Hepatocyte (in vitro differentiated cells): ENCODE results near the gene HNF1B. TPM values are rescaled to one million over a fixed set of nuclear protein-coding genes. Genes with fewer than 3 reads are reported as not detected.

Source experiments
- DNase-seq: peaks from one replicate; pipeline ENCODE4 v3.0.0-alpha.2; 2016; ENCODE audit warnings: low spot score
- H2AFZ ChIP-seq: fragments of 200-600 bp; sonication (generic); 2 replicates; pipeline ENCODE4 v1.6.0; 2016; ENCODE audit warnings: antibody characterized with exemption, mild to moderate bottlenecking
- H3K27ac ChIP-seq: fragments of 200-600 bp; sonication (generic); 2 replicates; pipeline ENCODE4 v1.5.1; 2016; ENCODE audit warnings: mild to moderate bottlenecking
- H3K27me3 ChIP-seq: fragments of 200-600 bp; sonication (generic); 2 replicates; pipeline ENCODE4 v1.6.1; 2016
- H3K36me3 ChIP-seq: fragments of 200-600 bp; sonication (generic); replicated peaks from 2 replicates; pipeline ENCODE4 v1.5.1; 2016; ENCODE audit warnings: low read depth; ENCODE audit not compliant: insufficient read depth
- H3K4me1 ChIP-seq: fragments of 200-600 bp; sonication (generic); 2 replicates; pipeline ENCODE4 v1.5.1; 2016; ENCODE audit warnings: mild to moderate bottlenecking, moderate library complexity; ENCODE audit not compliant: insufficient read depth
- H3K4me2 ChIP-seq: fragments of 200-600 bp; sonication (generic); 2 replicates; pipeline ENCODE4 v1.6.0; 2016
- H3K4me3 ChIP-seq: fragments of 200-600 bp; sonication (generic); 2 replicates; pipeline ENCODE4 v1.5.1; 2016; ENCODE audit warnings: mild to moderate bottlenecking
- H3K79me2 ChIP-seq: fragments of 200-600 bp; sonication (generic); 2 replicates; pipeline ENCODE4 v1.6.0; 2017; ENCODE audit warnings: mild to moderate bottlenecking
- H3K9me2 ChIP-seq: fragments of 200-600 bp; sonication (generic); replicated peaks from 2 replicates; pipeline ENCODE4 v1.6.0; 2017; ENCODE audit warnings: mild to moderate bottlenecking; ENCODE audit not compliant: insufficient read depth
- H3K9me3 ChIP-seq: fragments of 200-600 bp; sonication (generic); 2 replicates; pipeline ENCODE4 v1.5.1; 2016; ENCODE audit warnings: low read depth, mild to moderate bottlenecking
- H4K20me1 ChIP-seq: fragments of 200-600 bp; sonication (generic); 2 replicates; pipeline ENCODE4 v1.6.0; 2016; ENCODE audit warnings: mild to moderate bottlenecking; ENCODE audit not compliant: insufficient read depth, poor library complexity, severe bottlenecking
- EZH2 ChIP-seq: fragments of 200-600 bp; sonication (generic); IDR thresholded peaks from 2 replicates; pipeline ENCODE4 v1.6.1; 2016; ENCODE audit warnings: antibody characterized with exemption, mild to moderate bottlenecking, borderline replicate concordance
- EZH2phosphoT487 ChIP-seq: fragments of 200-600 bp; sonication (generic); IDR thresholded peaks from one replicate; pipeline ENCODE4 v1.6.1; 2018; ENCODE audit warnings: antibody characterized with exemption, mild to moderate bottlenecking, low read depth, moderate library complexity; ENCODE audit not compliant: unreplicated experiment, severe bottlenecking
- WGBS: methylation state at CpG from one replicate; pipeline ENCODE4 v1.1.6; 2016; ENCODE audit warnings: low lambda C conversion rate; ENCODE audit errors: missing lambda C conversion rate; 5-methylcytosine and 5-hydroxymethylcytosine counted together
- polyA plus RNA-seq: library from polyadenylated mRNA; unstranded; fragments of >200 nt; fragmentation: Nextera tagmentation; extraction: Ambion mirVana; gene quantifications from 2 replicates; pipeline ENCODE4 v1.2.1, GENCODE V29; 2016
- total RNA-seq: library from RNA; depleted of rRNA; stranded (reverse); fragments of >200 nt; gene quantifications from 2 replicates; pipeline ENCODE4 v1.2.3, GENCODE V29; 2014
- TF ChIP-seq, protein P1 (sequence below): fragments of 200-600 bp; sonication (generic); IDR thresholded peaks from 2 replicates; pipeline ENCODE4 v1.5.1; 2016; ENCODE audit warnings: antibody characterized with exemption, mild to moderate bottlenecking; ENCODE audit not compliant: poor library complexity

The HNF1B gene
- total and polyA plus RNA-seq, 2 experiments from 2014 or later, result 8.8 to 18.2 TPM

GRCh38 chr17:37664214-37664613 is 80.6 kb downstream of the HNF1B start:
- H3K9me2 ChIP-seq, result no peaks in the 10 kb centered on the region
- DNase-seq, result no peak
- TF ChIP-seq, protein P1, sequence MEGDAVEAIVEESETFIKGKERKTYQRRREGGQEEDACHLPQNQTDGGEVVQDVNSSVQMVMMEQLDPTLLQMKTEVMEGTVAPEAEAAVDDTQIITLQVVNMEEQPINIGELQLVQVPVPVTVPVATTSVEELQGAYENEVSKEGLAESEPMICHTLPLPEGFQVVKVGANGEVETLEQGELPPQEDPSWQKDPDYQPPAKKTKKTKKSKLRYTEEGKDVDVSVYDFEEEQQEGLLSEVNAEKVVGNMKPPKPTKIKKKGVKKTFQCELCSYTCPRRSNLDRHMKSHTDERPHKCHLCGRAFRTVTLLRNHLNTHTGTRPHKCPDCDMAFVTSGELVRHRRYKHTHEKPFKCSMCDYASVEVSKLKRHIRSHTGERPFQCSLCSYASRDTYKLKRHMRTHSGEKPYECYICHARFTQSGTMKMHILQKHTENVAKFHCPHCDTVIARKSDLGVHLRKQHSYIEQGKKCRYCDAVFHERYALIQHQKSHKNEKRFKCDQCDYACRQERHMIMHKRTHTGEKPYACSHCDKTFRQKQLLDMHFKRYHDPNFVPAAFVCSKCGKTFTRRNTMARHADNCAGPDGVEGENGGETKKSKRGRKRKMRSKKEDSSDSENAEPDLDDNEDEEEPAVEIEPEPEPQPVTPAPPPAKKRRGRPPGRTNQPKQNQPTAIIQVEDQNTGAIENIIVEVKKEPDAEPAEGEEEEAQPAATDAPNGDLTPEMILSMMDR, result no peak
- TF ChIP-seq EZH2phosphoT487 (no peak), EZH2 (no peak)
- H3K27me3 ChIP-seq, result no peaks in the 10 kb centered on the region
- no peak overlapping the region for H3K4me2 ChIP-seq
- H3K79me2 ChIP-seq, result no peaks in the 10 kb centered on the region
- H4K20me1 ChIP-seq, result no peaks in the 10 kb centered on the region
- no peak overlapping the region for H2AFZ ChIP-seq
- 88% methylated on average over 3 of the region's 3 CpGs for WGBS
- H3K4me1 ChIP-seq, result no peaks in the 10 kb centered on the region
- no peaks in the 10 kb centered on the region for H3K36me3 ChIP-seq
- H3K4me3 ChIP-seq, result no peak overlapping the region
- no peak overlapping the region for H3K27ac ChIP-seq
- H3K9me3 ChIP-seq, result no peaks in the 10 kb centered on the region

GRCh38 chr17:37662353-37662752 is 82.5 kb downstream of the HNF1B start:
- no peak for TF ChIP-seq EZH2
- H4K20me1 ChIP-seq, result no peaks in the 10 kb centered on the region
- no peaks in the 10 kb centered on the region for H3K79me2 ChIP-seq
- H3K4me2 ChIP-seq, result no peak overlapping the region
- H3K27me3 ChIP-seq, result no peaks in the 10 kb centered on the region
- peak overlapping the region; percentile 38 for H3K27ac ChIP-seq
- H3K36me3 ChIP-seq, result no peaks in the 10 kb centered on the region
- no peak overlapping the region for H3K4me3 ChIP-seq
- H3K9me2 ChIP-seq, result no peaks in the 10 kb centered on the region
- no peaks in the 10 kb centered on the region for H3K4me1 ChIP-seq
- no peak overlapping the region for H2AFZ ChIP-seq
- no peaks in the 10 kb centered on the region for H3K9me3 ChIP-seq
- DNase-seq, result no peak
- 58% methylated on average over 4 of the region's 4 CpGs for WGBS

- Histone ChIP-seq H3K27me3 (no peaks in the 10 kb centered on the region), H3K4me3 (no peak overlapping the region), H3K4me1 (no peaks in the 10 kb centered on the region), H3K27ac (peak overlapping the region; percentile 36), H3K9me3 (no peaks in the 10 kb centered on the region), H4K20me1 (no peaks in the 10 kb centered on the region), H2AFZ (no peak overlapping the region), H3K79me2 (no peaks in the 10 kb centered on the region), H3K9me2 (no peaks in the 10 kb centered on the region), H3K4me2 (no peak overlapping the region), H3K36me3 (no peaks in the 10 kb centered on the region)
- DNase-seq, result no peak
- 68% methylated on average over 1 of the region's 1 CpG for WGBS
- TF ChIP-seq, protein P1, result peak; percentile 7
- TF ChIP-seq EZH2phosphoT487, result no peak
Observed at GRCh38 chr17:37661400-37662014, 83.4 kb downstream of the HNF1B start.

DNA sequence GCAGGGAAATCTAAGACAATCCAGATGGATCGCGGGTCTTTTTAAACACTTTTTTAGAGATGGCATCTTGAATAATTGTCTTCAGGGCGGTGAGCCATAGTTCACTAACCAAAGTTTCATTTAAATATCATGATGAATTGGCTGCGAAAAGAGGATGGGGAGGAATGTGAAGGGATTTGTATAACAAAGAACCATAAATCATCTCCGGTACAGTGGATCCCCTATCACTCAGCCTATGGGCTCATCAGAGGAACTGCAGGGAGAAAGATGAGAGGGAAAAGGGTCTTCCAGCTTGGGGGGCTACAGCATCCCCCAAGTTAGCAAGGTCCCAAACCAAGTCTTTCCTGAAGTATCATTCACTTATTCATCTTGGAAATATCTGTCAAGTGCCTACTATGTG is 84.9 kb downstream of the HNF1B start:
- Histone ChIP-seq H3K4me1 (no peaks in the 10 kb centered on the region), H3K4me3 (no peak overlapping the region), H3K27me3 (no peaks in the 10 kb centered on the region), H3K79me2 (no peaks in the 10 kb centered on the region), H3K4me2 (no peak overlapping the region), H3K9me2 (no peaks in the 10 kb centered on the region), H3K27ac (no peak overlapping the region), H3K9me3 (no peaks in the 10 kb centered on the region), H2AFZ (no peak overlapping the region), H4K20me1 (no peaks in the 10 kb centered on the region), H3K36me3 (no peaks in the 10 kb centered on the region)
- DNase-seq, result no peak
- no peak for TF ChIP-seq EZH2
- no peak for TF ChIP-seq EZH2phosphoT487
- TF ChIP-seq, protein P1, result no peak
- WGBS, result 87% methylated on average over 5 of the region's 5 CpGs
